ENCODE results near the gene NIPA2.

- TF ChIP-seq CTCF (IDR thresholded peaks at IDR 0.05), result no peak
- no peak for TF ChIP-seq POLR2AphosphoS5 (IDR thresholded peaks at IDR 0.05)
- no peak for TF ChIP-seq POLR2A (IDR thresholded peaks at IDR 0.05)
These were observed 77.5 kb downstream of the NIPA2 start for GRCh38 chr15:22915866-22916515.
